Heart left ventricle (tissue), 16 donors: Measurements from ENCODE around the gene SETD7. TPM values are rescaled to one million over a fixed set of nuclear protein-coding genes. Genes with fewer than 3 reads are reported as not detected.

Source experiments
- ATAC-seq, 4 donors: fragments of 200-7000 bp; cut with Tn5 transposase; one replicate each; pipeline ENCODE4 v1.9.1; 2020 to 2022; ENCODE audit warnings: moderate library complexity in 4 of 4, mild to moderate bottlenecking in 3 of 4, moderate number of reproducible peaks in 1 of 4
- DNase-seq, 5 donors: peaks; one replicate each; pipeline ENCODE4 v3.0.0-alpha.2; 2020
- H3K27ac ChIP-seq, 12 donors: fragments of 200-600 bp; sonication (generic) in 4 of 12; one replicate each; pipeline versions ENCODE4 v1.5.0 to v1.8.0; 2016 to 2022; ENCODE audit warnings: mild to moderate bottlenecking in 2 of 12
- H3K27me3 ChIP-seq, 9 donors: fragments of 200-600 bp; sonication (generic) in 2 of 9; one replicate each; pipeline versions ENCODE4 v1.5.1 to v1.8.0; 2016 to 2022; ENCODE audit warnings: mild to moderate bottlenecking in 3 of 9
- H3K36me3 ChIP-seq, 9 donors: fragments of 200-600 bp; sonication (generic) in 2 of 9; one replicate each; pipeline versions ENCODE4 v1.5.0 to v1.8.0; 2018 to 2022; ENCODE audit warnings: mild to moderate bottlenecking in 2 of 9
- H3K4me1 ChIP-seq, 12 donors: fragments of 200-600 bp; sonication (generic) in 4 of 12; one replicate each; pipeline versions ENCODE4 v1.5.0 to v1.8.0; 2016 to 2022; ENCODE audit warnings: mild to moderate bottlenecking in 3 of 12
- H3K4me3 ChIP-seq, 12 donors: fragments of 200-600 bp; sonication (generic) in 4 of 12; one replicate each; pipeline versions ENCODE4 v1.5.0 to v1.8.0; 2017 to 2022; ENCODE audit warnings: mild to moderate bottlenecking in 9 of 12, moderate library complexity in 4 of 12
- H3K9me3 ChIP-seq, 12 donors: fragments of 200-600 bp; sonication (generic) in 4 of 12; one replicate each; pipeline versions ENCODE4 v1.5.0 to v1.8.0; 2016 to 2022; ENCODE audit warnings: mild to moderate bottlenecking in 1 of 12
- CTCF ChIP-seq, 12 donors: fragments of 200-600 bp; sonication (generic) in 4 of 12; IDR thresholded peaks; one replicate each; pipeline versions ENCODE4 v1.5.0 to v1.8.0; 2018 to 2022; ENCODE audit warnings: antibody characterized with exemption in 12 of 12, mild to moderate bottlenecking in 5 of 12
- POLR2A ChIP-seq, 2 donors: fragments of 450-650 bp; IDR thresholded peaks; one replicate each; pipeline ENCODE4 v1.6.1; 2017; ENCODE audit warnings: antibody characterized with exemption in 2 of 2, mild to moderate bottlenecking in 2 of 2, moderate library complexity in 2 of 2
- WGBS, 4 donors: extraction: QIAGEN DNeasy Blood & Tissue Kit in 2 of 4; methylation state at CpG; one replicate each; pipeline versions ENCODE4 v1.1.5 to v1.1.7; 2013 to 2018; 5-methylcytosine and 5-hydroxymethylcytosine counted together
- intact Hi-C, 10 donors: fragments of 100-400 bp; cut with DNase I; formaldehyde crosslinking; loops; one replicate each; pipeline versions ENCODE4 v1.11.1 to v1.14.2; 2022
- polyA plus RNA-seq, 2 donors: library from polyadenylated mRNA; stranded (reverse); fragments of 200-250 nt; gene quantifications; one replicate each; pipeline ENCODE4 v1.2.3, GENCODE V29; 2013
- total RNA-seq, 9 donors: library from RNA; depleted of rRNA in 2 of 9; stranded (reverse); fragments of >200 nt in 2 of 9; fragmentation: NEBNext Ultra II Directional in 3 of 9; extraction: Animal tissue kit (Norgen Biotek cat#: 25700) in 3 of 9; gene quantifications; one replicate each; pipeline versions ENCODE4 v1.1.0 to v1.2.4, GENCODE V29; 2016 to 2023
- donor health status: ischemic (EF 13 %, LVEDD 7.1; RV severe dilation, severe dysfunction).
- donor health status: healthy with polysubstance abuse.
- donor health status: DM: no; HTN: yes; CAD: no.
- donor health status: DM: no; HTN: no; CAD: no.
- donor health status: ischemic (EF 25% LVEDD 6.9; RV normal size, moderate dysfunction).
- donor health status: ischemic (EF 25% LVEDD 5.7; RV mildly dilated, moderate dysfunction).
- donor health status: healthy.
- donor health status: DM: yes; HTN: yes; CAD: no.
- donor health status: ischemic (EF 35%, LVEDD 5.7; RV mildly dilated, moderate dysfunction).
- donor health status: nonischemic (EF 11% LVEDD 7.7; RV severe dilation, severe dysfunction).
- donor health status: DM: yes; HTN: yes; CAD: no.
- donor health status: PGD.
- donor health status: ischemic (EF 29% LVEDD 5.4; RV normal size, mild dysfunction).
- donor health status: nonischemic (EF 23%, LVEDD 6.1; RV moderate dilation, normal function).

The SETD7 gene
- total and polyA plus RNA-seq, 11 donors = 11.2 to 78.6 (median 58.0) TPM

GRCh38 chr4:139560406-139561104 is 4.5 kb upstream of the SETD7 start:
- intact Hi-C loops = loop anchor here in 1 of 10 donors (5.0 kb wide), 1 partner anchor 108 kb away; the partner anchor contains the start of gene RAB33B
- H3K27ac ChIP-seq = peak overlapping the region in 8 of 12 donors; percentile 1 to 78 (median 34)
- H3K27me3 ChIP-seq = no peaks in the 10 kb centered on the region
- DNase-seq (peak in 3 of 5 donors; percentile 14 to 43 (median 39)), ATAC-seq (no peak)
- H3K36me3 ChIP-seq = no peaks in the 10 kb centered on the region
- H3K9me3 ChIP-seq = no peaks in the 10 kb centered on the region
- WGBS, 4 donors = 23 to 28% (median 26%) methylated on average over 6 of the region's 6 CpGs
- peak overlapping the region in 1 of 12 donors; percentile 23 for H3K4me3 ChIP-seq
- TF ChIP-seq CTCF (IDR thresholded peaks at IDR 0.05) = no peak
- no peak for TF ChIP-seq POLR2A (IDR thresholded peaks at IDR 0.05)
- H3K4me1 ChIP-seq = peaks cover 0 to 41% (median 14%) of the 10 kb centered on the region in 12 donors

- Histone ChIP-seq H3K27ac (peak overlapping the region in 3 of 12 donors; percentile 8 to 78 (median 61)), H3K36me3 (no peaks in the 10 kb centered on the region), H3K27me3 (no peaks in the 10 kb centered on the region), H3K9me3 (no peaks in the 10 kb centered on the region), H3K4me3 (no peak overlapping the region), H3K4me1 (peaks cover 0 to 42% (median 14%) of the 10 kb centered on the region in 12 donors)
- TF ChIP-seq POLR2A (IDR thresholded peaks at IDR 0.05) (no peak), CTCF (IDR thresholded peaks at IDR 0.05) (no peak)
- DNase-seq (peak in 2 of 5 donors; percentile 25 to 34), ATAC-seq (no peak)
- intact Hi-C loops = loop anchor here in 4 of 10 donors (5.0 to 10.0 kb wide), 4 partner anchors 62 to 382 kb away; partner anchors contain the start of genes RAB33B (in 3 of the 4) and ELF2 (in 1 of the 4)
- WGBS, 4 donors = 59 to 69% (median 66%) methylated on average over 6 of the region's 6 CpGs
Observed at GRCh38 chr4:139559687-139560086, 3.7 kb upstream of the SETD7 start.

- no peak for DNase-seq
- H3K27ac ChIP-seq = peak overlapping the region in 3 of 12 donors; percentile 8 to 78 (median 61)
- intact Hi-C loops = loop anchor here in 3 of 10 donors (5.0 to 10.0 kb wide), 4 partner anchors 62 to 382 kb away; partner anchors contain the start of genes RAB33B (in 2 of the 3) and ELF2 (in 1 of the 3)
- WGBS, 4 donors = 60 to 81% (median 70%) methylated on average over 5 of the region's 5 CpGs
- no peaks in the 10 kb centered on the region for H3K36me3 ChIP-seq
- ATAC-seq = no peak
- peaks cover 0 to 48% (median 20%) of the 10 kb centered on the region in 12 donors for H3K4me1 ChIP-seq
- H3K27me3 ChIP-seq = no peaks in the 10 kb centered on the region
- H3K4me3 ChIP-seq = no peak overlapping the region
- TF ChIP-seq POLR2A (IDR thresholded peaks at IDR 0.05) (no peak), CTCF (IDR thresholded peaks at IDR 0.05) (no peak)
- no peaks in the 10 kb centered on the region for H3K9me3 ChIP-seq
Observed at GRCh38 chr4:139559089-139559479, 3.1 kb upstream of the SETD7 start.
